ENCODE measurements around the gene MXD4. TPM values are rescaled to one million over a fixed set of nuclear protein-coding genes. Genes with fewer than 3 reads are reported as not detected.

The MXD4 gene
- total RNA-seq, 1 experiment from 2014 or later: 22.0 TPM

Other genes starting within 250 kb of the MXD4 start
- 9.2 TPM for gene NAT8L, start 202.8 kb downstream of the MXD4 start, total RNA-seq (2021; ENCODE audit: unreplicated experiment)
- 17.3 TPM for gene HAUS3, start 20.0 kb downstream of the MXD4 start, total RNA-seq (2021; ENCODE audit: unreplicated experiment)
- 3.1 TPM for gene POLN, start 20.0 kb downstream of the MXD4 start, total RNA-seq (2021; ENCODE audit: unreplicated experiment)
- gene ZFYVE28, start 156.5 kb upstream of the MXD4 start, total RNA-seq (2021; ENCODE audit: unreplicated experiment): 19.2 TPM
- 0.42 TPM for gene CFAP99, start 156.8 kb upstream of the MXD4 start, total RNA-seq (2021; ENCODE audit: unreplicated experiment)
- 62.3 TPM for gene RNF4, start 207.0 kb upstream of the MXD4 start, total RNA-seq (2021; ENCODE audit: unreplicated experiment)